Nephron (organoid): ENCODE results near the gene SCAF8.

Experiments used
- H3K27ac Mint-ChIP-seq, 3 experiments: 2 replicates each; pipeline ENCODE4 v1.8.0; 2020; ENCODE audit warnings: mixed read lengths in 3 of 3, mild to moderate bottlenecking in 2 of 3, moderate library complexity in 1 of 3
- H3K27me3 Mint-ChIP-seq: 2 replicates; pipeline ENCODE4 v1.8.0; 2021; ENCODE audit warnings: low read depth, mild to moderate bottlenecking, moderate library complexity, mixed read lengths
- H3K36me3 Mint-ChIP-seq: 2 replicates; pipeline ENCODE4 v1.8.0; 2020; ENCODE audit warnings: low read depth, mixed read lengths
- H3K4me1 Mint-ChIP-seq: 2 replicates; pipeline ENCODE4 v1.8.0; 2020; ENCODE audit warnings: mixed read lengths
- H3K4me3 Mint-ChIP-seq, 3 experiments: 2 replicates each; pipeline ENCODE4 v1.8.0; 2020; ENCODE audit warnings: mild to moderate bottlenecking in 3 of 3, mixed read lengths in 3 of 3, moderate library complexity in 2 of 3
- H3K9me3 Mint-ChIP-seq: 2 replicates; pipeline ENCODE4 v1.8.0; 2020; ENCODE audit warnings: mixed read lengths
- CTCF ChIP-seq, 3 experiments: fragments of 200-600 bp; sonication (generic); IDR thresholded peaks; one replicate each; pipeline ENCODE4 v1.5.0; 2021; ENCODE audit warnings: antibody characterized with exemption in 3 of 3; ENCODE audit not compliant: unreplicated experiment in 3 of 3

SCAF8 gene

DNA sequence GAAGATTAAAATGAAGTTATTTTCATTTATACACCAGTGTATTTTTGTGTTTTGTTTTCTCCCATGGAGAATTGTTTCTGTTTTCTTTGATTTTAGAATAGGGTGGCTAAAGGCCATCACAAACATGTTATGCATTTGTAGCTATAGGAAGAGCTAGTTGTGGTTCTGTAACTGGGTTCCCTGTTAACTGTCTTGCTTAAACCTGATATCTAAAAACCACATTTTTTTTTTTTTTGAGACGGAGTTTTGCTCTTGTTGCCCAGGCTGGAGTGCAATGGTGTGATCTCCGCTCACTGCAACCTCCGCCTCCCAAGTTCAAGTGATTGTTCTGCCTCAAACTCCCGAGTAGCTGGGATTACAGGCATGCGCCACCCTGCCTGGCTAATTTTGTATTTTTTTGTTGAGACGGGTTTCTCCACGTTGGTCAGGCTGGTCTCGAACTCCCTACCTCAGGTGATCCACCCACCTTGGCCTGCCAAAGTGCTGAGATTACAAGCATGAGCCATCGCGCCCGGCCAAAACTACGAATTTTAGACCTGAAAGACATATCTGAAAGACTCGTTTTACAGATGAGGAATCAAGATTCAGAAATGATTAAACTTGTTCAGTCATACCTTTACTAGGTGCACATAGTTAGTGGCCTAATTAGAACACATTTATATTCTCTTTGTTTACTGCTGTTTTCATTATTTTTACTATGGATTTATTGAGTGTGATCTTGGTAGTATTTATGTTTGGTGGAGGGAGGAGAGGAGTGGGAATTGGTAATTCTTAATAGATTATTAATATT, 18.0 kb downstream of the SCAF8 start:
- Mint-ChIP-seq H3K9me3 (no peaks in the 10 kb centered on the region), H3K27me3 (no peaks in the 10 kb centered on the region), H3K27ac (no peak overlapping the region), H3K36me3 (peaks cover 33% of the 10 kb centered on the region), H3K4me1 (peaks cover 5% of the 10 kb centered on the region), H3K4me3 (no peak overlapping the region)
- no peak for TF ChIP-seq CTCF (IDR thresholded peaks at IDR 0.05; ENCODE audit: unreplicated experiment in 3 of 3)

GRCh38 chr6:154752022-154752421, 18.8 kb downstream of the SCAF8 start:
- Mint-ChIP-seq H3K36me3 (peaks cover 29% of the 10 kb centered on the region), H3K4me3 (no peak overlapping the region), H3K27me3 (no peaks in the 10 kb centered on the region), H3K4me1 (no peaks in the 10 kb centered on the region), H3K27ac (no peak overlapping the region), H3K9me3 (no peaks in the 10 kb centered on the region)
- no peak for TF ChIP-seq CTCF (IDR thresholded peaks at IDR 0.05; ENCODE audit: unreplicated experiment in 3 of 3)

- H3K9me3 Mint-ChIP-seq: no peaks in the 10 kb centered on the region
- no peaks in the 10 kb centered on the region for H3K27me3 Mint-ChIP-seq
- H3K4me3 Mint-ChIP-seq: no peak overlapping the region
- no peak for TF ChIP-seq CTCF (IDR thresholded peaks at IDR 0.05; ENCODE audit: unreplicated experiment in 3 of 3)
- H3K4me1 Mint-ChIP-seq: peaks cover 4% of the 10 kb centered on the region
- peaks cover 31% of the 10 kb centered on the region for H3K36me3 Mint-ChIP-seq
- H3K27ac Mint-ChIP-seq: no peak overlapping the region
Measured at GRCh38 chr6:154754152-154754551, 20.9 kb downstream of the SCAF8 start.

GRCh38 chr6:154757352-154758050, 24.3 kb downstream of the SCAF8 start:
- Mint-ChIP-seq H3K4me3 (no peak overlapping the region), H3K27me3 (no peaks in the 10 kb centered on the region), H3K36me3 (peaks cover 17% of the 10 kb centered on the region), H3K9me3 (no peaks in the 10 kb centered on the region), H3K27ac (peak overlapping the region in 1 of 3 experiments; percentile 8), H3K4me1 (peaks cover 4% of the 10 kb centered on the region)
- no peak for TF ChIP-seq CTCF (IDR thresholded peaks at IDR 0.05; ENCODE audit: unreplicated experiment in 3 of 3)

DNA sequence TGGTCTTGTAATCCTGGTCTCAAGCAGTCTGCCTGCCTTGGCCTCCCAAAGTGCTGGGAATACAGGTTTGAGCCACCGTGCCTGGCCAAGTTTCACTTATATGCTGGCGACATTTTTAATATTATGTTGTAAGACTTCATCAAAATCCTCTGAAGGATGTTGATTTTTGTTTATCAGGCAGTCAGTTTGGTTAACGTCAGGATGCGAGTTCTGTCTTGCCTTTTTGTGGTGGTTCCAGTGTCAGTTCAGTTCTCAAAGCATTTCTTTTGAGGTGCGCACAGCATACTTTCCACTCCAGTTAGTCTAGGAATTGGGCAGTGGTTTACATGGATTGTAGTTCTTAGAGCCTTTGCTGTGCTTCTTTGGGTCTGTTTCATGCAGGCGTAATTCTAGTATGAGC, 24.9 kb downstream of the SCAF8 start:
- Mint-ChIP-seq H3K27me3 (no peaks in the 10 kb centered on the region), H3K36me3 (peaks cover 21% of the 10 kb centered on the region), H3K27ac (no peak overlapping the region), H3K4me3 (no peak overlapping the region), H3K4me1 (peaks cover 7% of the 10 kb centered on the region), H3K9me3 (no peaks in the 10 kb centered on the region)
- TF ChIP-seq CTCF (IDR thresholded peaks at IDR 0.05; ENCODE audit: unreplicated experiment in 3 of 3): no peak
